Lung (tissue), 12 donors: ENCODE data around the gene MACROH2A2. TPM values are rescaled to one million over a fixed set of nuclear protein-coding genes. Genes with fewer than 3 reads are reported as not detected.
"Not testable (repeated sequence)": the region's sequence is repeated elsewhere in the genome, so short reads cannot be mapped to it uniquely, and the experiment has no call there.

Experiments used
- ATAC-seq: fragments of 200-7000 bp; cut with Tn5 transposase; one replicate; pipeline ENCODE4 v1.9.1; 2020; ENCODE audit warnings: moderate number of reproducible peaks; ENCODE audit not compliant: insufficient read depth, low FRiP score
- DNase-seq, 3 donors: peaks; one replicate each; pipeline ENCODE4 v3.0.0-alpha.2; 2013 to 2017
- H3K27ac ChIP-seq, 2 donors: one replicate each; pipeline ENCODE4 v1.5.1; 2013; ENCODE audit warnings: mild to moderate bottlenecking in 2 of 2, moderate library complexity in 2 of 2, control low read depth in 1 of 2, inconsistent platforms in 1 of 2, low read depth in 1 of 2, low read length in 1 of 2
- H3K27me3 ChIP-seq, 3 donors: one replicate each; pipeline ENCODE4 v1.5.1; 2013; ENCODE audit warnings: low read length in 2 of 3; ENCODE audit not compliant: control insufficient read depth in 3 of 3, insufficient read depth in 3 of 3
- H3K36me3 ChIP-seq, 4 donors: one replicate each; pipeline ENCODE4 v1.5.1; 2013; ENCODE audit warnings: low read length in 4 of 4, mild to moderate bottlenecking in 1 of 4, moderate library complexity in 1 of 4; ENCODE audit not compliant: control insufficient read depth in 4 of 4, insufficient read depth in 4 of 4
- H3K4me1 ChIP-seq, 5 donors: one replicate each; pipeline ENCODE4 v1.5.1; 2013; ENCODE audit warnings: low read length in 5 of 5, mild to moderate bottlenecking in 2 of 5, moderate library complexity in 1 of 5; ENCODE audit not compliant: control insufficient read depth in 5 of 5, insufficient read depth in 5 of 5
- H3K4me3 ChIP-seq: one replicate; pipeline ENCODE4 v1.5.1; 2013; ENCODE audit warnings: mild to moderate bottlenecking, control low read depth, moderate library complexity
- H3K9ac ChIP-seq, 2 donors: one replicate each; pipeline ENCODE4 v1.5.1; 2013; ENCODE audit warnings: low read length in 2 of 2, control low read depth in 1 of 2; ENCODE audit not compliant: insufficient read depth in 1 of 2
- H3K9me3 ChIP-seq, 4 donors: one replicate each; pipeline ENCODE4 v1.5.1; 2013; ENCODE audit warnings: low read length in 3 of 4, mild to moderate bottlenecking in 1 of 4, moderate library complexity in 1 of 4; ENCODE audit not compliant: control insufficient read depth in 4 of 4, insufficient read depth in 3 of 4
- WGBS, 2 donors: extraction: QIAGEN DNeasy Blood & Tissue Kit; methylation state at CpG; one replicate each; pipeline ENCODE4 v1.1.7; 2013; 5-methylcytosine and 5-hydroxymethylcytosine counted together
- polyA plus RNA-seq, 2 donors: library from polyadenylated mRNA; stranded (reverse); fragments of 200-250 nt; gene quantifications; one replicate each; pipeline ENCODE4 v1.2.1, GENCODE V29; 2013
- total RNA-seq, 2 donors: library from RNA; depleted of rRNA in 1 of 2; stranded (reverse); fragments of >200 nt in 1 of 2; gene quantifications; one replicate each; pipeline ENCODE4 v1.2.1, GENCODE V29; 2014 to 2021
- TF ChIP-seq, protein P1 (sequence below): IDR thresholded peaks from 2 replicates; pipeline ENCODE4 v1.5.1; 2012; ENCODE audit warnings: mild to moderate bottlenecking; ENCODE audit errors: control extremely low read depth, extremely low read depth
- donor health status: control.
- donor health status: control.
- donor health status: Bipolar disorder and iron deficiency.
- donor health status: healthy.
- donor health status: DM: yes; HTN: yes; CAD: no.

The MACROH2A2 gene
- total and polyA plus RNA-seq, 4 donors, result 5.7 to 19.3 (median 7.9) TPM

DNA sequence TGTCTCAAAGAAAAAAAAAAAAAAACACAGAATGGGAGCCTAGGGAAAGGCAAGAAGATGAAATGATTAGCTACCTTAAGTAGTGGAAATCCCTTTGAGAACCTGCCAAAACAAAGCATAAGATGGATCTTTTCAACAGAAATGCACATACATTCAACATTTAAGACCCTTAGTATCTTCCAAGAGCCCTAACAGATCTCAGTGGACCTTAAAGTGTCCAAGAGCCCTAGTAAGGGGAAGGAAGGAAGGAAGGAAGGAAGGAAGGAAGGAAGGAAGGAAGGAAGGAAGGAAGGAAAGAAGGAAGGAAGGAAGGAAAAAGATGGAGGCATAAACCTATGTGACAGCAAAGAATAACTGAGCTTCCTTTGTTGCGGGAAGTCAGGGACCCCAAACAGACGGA is 11.6 kb upstream of the MACROH2A2 start:
- H3K36me3 ChIP-seq, result no peaks in the 10 kb centered on the region
- H3K27me3 ChIP-seq, result no peaks in the 10 kb centered on the region
- no peak for DNase-seq
- H3K4me1 ChIP-seq, result no peaks in the 10 kb centered on the region
- no peak overlapping the region for H3K4me3 ChIP-seq
- TF ChIP-seq, protein P1, sequence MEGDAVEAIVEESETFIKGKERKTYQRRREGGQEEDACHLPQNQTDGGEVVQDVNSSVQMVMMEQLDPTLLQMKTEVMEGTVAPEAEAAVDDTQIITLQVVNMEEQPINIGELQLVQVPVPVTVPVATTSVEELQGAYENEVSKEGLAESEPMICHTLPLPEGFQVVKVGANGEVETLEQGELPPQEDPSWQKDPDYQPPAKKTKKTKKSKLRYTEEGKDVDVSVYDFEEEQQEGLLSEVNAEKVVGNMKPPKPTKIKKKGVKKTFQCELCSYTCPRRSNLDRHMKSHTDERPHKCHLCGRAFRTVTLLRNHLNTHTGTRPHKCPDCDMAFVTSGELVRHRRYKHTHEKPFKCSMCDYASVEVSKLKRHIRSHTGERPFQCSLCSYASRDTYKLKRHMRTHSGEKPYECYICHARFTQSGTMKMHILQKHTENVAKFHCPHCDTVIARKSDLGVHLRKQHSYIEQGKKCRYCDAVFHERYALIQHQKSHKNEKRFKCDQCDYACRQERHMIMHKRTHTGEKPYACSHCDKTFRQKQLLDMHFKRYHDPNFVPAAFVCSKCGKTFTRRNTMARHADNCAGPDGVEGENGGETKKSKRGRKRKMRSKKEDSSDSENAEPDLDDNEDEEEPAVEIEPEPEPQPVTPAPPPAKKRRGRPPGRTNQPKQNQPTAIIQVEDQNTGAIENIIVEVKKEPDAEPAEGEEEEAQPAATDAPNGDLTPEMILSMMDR, result no peak
- ATAC-seq, result no peak
- H3K9me3 ChIP-seq, result peaks cover 0 to 3% (median 0%) of the 10 kb centered on the region in 4 donors
- H3K9ac ChIP-seq, result no peak overlapping the region
- H3K27ac ChIP-seq, result no peak overlapping the region
- WGBS, 2 donors, result 84 to 96% methylated on average over 2 of the region's 2 CpGs

DNA sequence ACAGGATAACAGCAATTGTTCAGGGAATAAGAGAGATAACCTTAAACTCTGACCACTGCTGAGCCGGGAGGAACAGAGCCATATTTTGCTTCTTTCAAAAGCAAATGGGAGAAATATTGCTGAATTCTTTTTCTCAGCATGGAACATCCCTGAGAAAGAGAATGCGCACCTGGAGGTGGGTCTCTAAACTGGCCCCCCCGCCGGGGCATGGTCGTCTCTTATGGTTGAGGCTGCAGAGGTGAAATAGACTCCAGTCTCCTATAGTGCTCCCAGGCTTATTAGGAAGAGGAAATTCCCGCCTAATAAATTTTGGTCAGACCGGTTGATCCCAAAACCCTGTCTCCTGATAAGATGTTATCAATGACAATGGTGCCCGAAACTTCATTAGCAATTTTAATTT is 10.9 kb upstream of the MACROH2A2 start:
- not testable (repeated sequence) for H3K4me3 ChIP-seq, H3K36me3 ChIP-seq, H3K27me3 ChIP-seq, H3K4me1 ChIP-seq, H3K9me3 ChIP-seq, ATAC-seq, DNase-seq, H3K9ac ChIP-seq, H3K27ac ChIP-seq
- WGBS, 2 donors, result 55 to 64% methylated on average over 8 of the region's 8 CpGs

DNA sequence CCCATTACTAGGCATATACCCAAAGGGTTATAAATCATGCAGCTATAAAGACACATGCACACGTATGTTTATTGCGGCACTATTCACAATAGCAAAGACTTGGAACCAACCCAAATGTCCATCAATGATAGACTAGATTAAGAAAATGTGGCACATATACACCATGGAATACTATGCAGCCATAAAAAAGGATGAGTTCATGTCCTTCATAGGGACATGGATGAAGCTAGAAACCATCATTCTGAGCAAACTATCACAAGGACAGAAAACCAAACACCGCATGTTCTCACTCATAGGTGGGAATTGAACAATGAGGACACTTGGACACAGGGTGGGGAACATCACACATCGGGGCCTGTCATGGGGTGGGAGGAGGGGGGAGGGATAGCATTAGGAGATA is 5.6 kb upstream of the MACROH2A2 start:
- 91 to 95% methylated on average over 4 of the region's 4 CpGs for WGBS, 2 donors
- not testable (repeated sequence) for H3K27ac ChIP-seq, DNase-seq, H3K9me3 ChIP-seq, H3K36me3 ChIP-seq, H3K4me3 ChIP-seq, ATAC-seq, H3K9ac ChIP-seq, H3K27me3 ChIP-seq
- H3K4me1 ChIP-seq, result peaks cover 0 to 21% (median 0%) of the 10 kb centered on the region in 5 donors

DNA sequence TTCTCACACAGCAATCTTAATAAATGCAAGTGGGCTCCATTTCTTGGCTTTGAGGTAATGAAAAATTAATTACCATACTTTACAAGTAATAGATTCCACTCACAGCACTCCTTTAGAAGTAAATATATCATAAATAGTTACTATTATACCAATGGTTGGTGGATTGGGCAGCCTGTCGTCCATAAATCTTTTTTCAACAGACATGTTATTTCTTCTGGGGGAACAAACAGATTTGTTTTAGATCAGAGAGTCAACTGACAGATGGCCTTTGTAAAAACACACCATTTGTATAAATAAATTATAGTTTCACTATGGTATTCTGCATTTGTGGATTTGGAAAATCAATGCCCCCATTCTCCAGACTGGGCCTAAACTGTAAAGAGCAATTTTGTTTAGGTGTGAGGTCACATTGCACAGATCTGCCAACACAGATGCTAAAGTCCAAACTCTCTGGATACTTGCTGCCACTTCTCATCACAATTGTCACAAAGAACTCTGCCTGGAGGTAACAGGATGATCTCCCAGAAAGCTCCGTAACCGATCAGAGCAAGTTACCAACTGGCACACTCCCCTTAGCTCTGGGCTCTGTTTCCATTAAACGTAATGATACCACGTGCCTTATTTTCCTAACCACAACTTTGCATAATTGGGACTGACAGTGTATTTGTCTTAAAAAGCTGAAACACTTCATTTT is 4.5 kb upstream of the MACROH2A2 start:
- TF ChIP-seq, protein P1, result no peak
- Histone ChIP-seq H3K27me3 (no peaks in the 10 kb centered on the region), H3K9ac (no peak overlapping the region), H3K36me3 (no peaks in the 10 kb centered on the region), H3K4me1 (peaks cover 0 to 25% (median 0%) of the 10 kb centered on the region in 5 donors), H3K4me3 (no peak overlapping the region), H3K27ac (no peak overlapping the region), H3K9me3 (no peaks in the 10 kb centered on the region)
- ATAC-seq (no peak), DNase-seq (peak; percentile 21 to 90 (median 69))
- 76 to 89% methylated on average over 5 of the region's 5 CpGs for WGBS, 2 donors
